GM18526 (cell line): ENCODE results near the gene ATP6V0B.

Experiments
- POLR2A ChIP-seq: IDR thresholded peaks from 3 replicates; pipeline ENCODE4 v1.6.1; 2011; ENCODE audit not compliant: insufficient read length; ENCODE audit errors: extremely low read depth

ATP6V0B gene

GRCh38 chr1:43984855-43985254, 10.1 kb downstream of the ATP6V0B start:
- no peak for TF ChIP-seq POLR2A

- no peak for TF ChIP-seq POLR2A
Observed at GRCh38 chr1:43985984-43986595, 11.3 kb downstream of the ATP6V0B start.

- TF ChIP-seq POLR2A, result no peak
Observed at GRCh38 chr1:43986712-43987111, 12.0 kb downstream of the ATP6V0B start.

GRCh38 chr1:43987159-43987902, 12.6 kb downstream of the ATP6V0B start:
- TF ChIP-seq POLR2A, result no peak

GRCh38 chr1:43990271-43991199, 15.8 kb downstream of the ATP6V0B start:
- no peak for TF ChIP-seq POLR2A

- no peak for TF ChIP-seq POLR2A
Observed at GRCh38 chr1:43991200-43991475, 16.4 kb downstream of the ATP6V0B start.

GRCh38 chr1:43991476-43992231, 16.9 kb downstream of the ATP6V0B start, which contains the start of gene CCDC24:
Gene CCDC24, plus strand, starts transcription at chr1:43991599. Its CDS starts 280 bp downstream, at chr1:43991879.
- peak; percentile 13 for TF ChIP-seq POLR2A

- no peak for TF ChIP-seq POLR2A
Observed at GRCh38 chr1:43992232-43992995, 17.7 kb downstream of the ATP6V0B start.

- TF ChIP-seq POLR2A, result no peak
Observed at GRCh38 chr1:43993206-43993914, 18.6 kb downstream of the ATP6V0B start.

- TF ChIP-seq POLR2A, result no peak
Observed at GRCh38 chr1:43994071-43994470, 19.3 kb downstream of the ATP6V0B start.

- no peak for TF ChIP-seq POLR2A
Observed at GRCh38 chr1:43994794-43995790, 20.3 kb downstream of the ATP6V0B start.

GRCh38 chr1:43995984-43996732, 21.4 kb downstream of the ATP6V0B start:
- TF ChIP-seq POLR2A, result no peak
